Activated CD8-positive, alpha-beta memory T cell treated with anti-CD3 and anti-CD28 coated beads for 36 hours (primary cell): Measurements from ENCODE around the gene ELMOD2. TPM values are rescaled to one million over a fixed set of nuclear protein-coding genes. Genes with fewer than 3 reads are reported as not detected.
"Not testable (repeated sequence)": the region's sequence is repeated elsewhere in the genome, so short reads cannot be mapped to it uniquely, and the experiment has no call there.

Experiments
- CTCF ChIA-PET: fragments of 350-600 bp; sonication (Branson Sonifier 250); formaldehyde crosslinking; loops from one replicate; lab custom pipeline; 2021; ENCODE audit warnings: antibody characterized with exemption; lab: Charles Lee
- POLR2A ChIA-PET: fragments of 350-600 bp; sonication (Branson Sonifier 250); formaldehyde crosslinking; loops from one replicate; lab custom pipeline; 2021; ENCODE audit warnings: antibody characterized with exemption; lab: Charles Lee
- total RNA-seq, 2 experiments: library from RNA; stranded (reverse); gene quantifications; one replicate each; pipeline ENCODE4 v1.2.3, GENCODE V29; 2021

The ELMOD2 gene
- 10 to 100 TPM; 14.4 to 15.9 TPM for total RNA-seq

GRCh38 chr4:140523857-140524742, at the start of gene ELMOD2:
TSS of gene ELMOD2 (plus strand) at chr4:140524168. CDS start at chr4:140525429, 1,261 bp downstream.
- POLR2A ChIA-PET = interaction anchor here (0.6 to 1.6 kb wide), 2 partner anchors 151 to 568 kb away, joined by 3 to 6 read pairs; partner anchors contain the start of gene SCOC

GRCh38 chr4:140483445-140483844, 40.5 kb upstream of the ELMOD2 start:
- ChIA-PET POLR2A (no interaction called here), CTCF (no interaction called here)

More at GRCh38 chr4:140523857-140524742, at the start of gene ELMOD2:
- CTCF ChIA-PET = interaction anchor here (0.6 to 1.2 kb wide), 8 partner anchors 9 to 1346 kb away, joined by 3 to 4 read pairs (median 3); partner anchors contain the start of genes ELF2 and SCOC

GRCh38 chr4:140485939-140486338, 38.0 kb upstream of the ELMOD2 start:
- CTCF ChIA-PET = no interaction called here
- POLR2A ChIA-PET = no interaction called here

GRCh38 chr4:140497405-140497746, 26.6 kb upstream of the ELMOD2 start:
- CTCF ChIA-PET = no interaction called here
- POLR2A ChIA-PET = no interaction called here

- POLR2A ChIA-PET = no interaction called here
- CTCF ChIA-PET = interaction anchor here (1.0 kb wide), 1 partner anchor 138 kb away, joined by 4 read pairs; no protein-coding TSS in a partner anchor
These were observed 26.0 kb upstream of the ELMOD2 start, which contains the start of gene MGAT4D for GRCh38 chr4:140497747-140498636. TSS of gene MGAT4D (minus strand) at chr4:140498293. CDS start at chr4:140498222, 71 bp downstream.

GRCh38 chr4:140499391-140499790, 24.6 kb upstream of the ELMOD2 start:
- CTCF ChIA-PET = no interaction called here

GRCh38 chr4:140504261-140504660, 19.7 kb upstream of the ELMOD2 start:
- CTCF ChIA-PET = no interaction called here
- POLR2A ChIA-PET = no interaction called here

More at GRCh38 chr4:140499391-140499790, 24.6 kb upstream of the ELMOD2 start:
- POLR2A ChIA-PET = no interaction called here

- CTCF ChIA-PET, POLR2A ChIA-PET: not testable (repeated sequence)
These were observed 10.2 kb upstream of the ELMOD2 start for GRCh38 chr4:140513765-140514164.

GRCh38 chr4:140515423-140515822, 8.5 kb upstream of the ELMOD2 start:
- CTCF ChIA-PET = no interaction called here
- POLR2A ChIA-PET = no interaction called here

- ChIA-PET POLR2A (interaction anchor here (0.6 to 1.6 kb wide), 2 partner anchors 150 to 568 kb away, joined by 3 to 6 read pairs; partner anchors contain the start of gene SCOC), CTCF (interaction anchor here (0.6 to 1.0 kb wide), 4 partner anchors 38 to 1346 kb away, joined by 3 read pairs; partner anchors contain the start of gene ELF2)
These were observed 555 bp upstream of the ELMOD2 start for GRCh38 chr4:140523370-140523856.

GRCh38 chr4:140529434-140529833, 5.5 kb downstream of the ELMOD2 start:
- ChIA-PET CTCF (no interaction called here), POLR2A (no interaction called here)

GRCh38 chr4:140533951-140534480, 10.0 kb downstream of the ELMOD2 start:
- CTCF ChIA-PET = no interaction called here
- POLR2A ChIA-PET = no interaction called here

- POLR2A ChIA-PET = no interaction called here
- CTCF ChIA-PET = interaction anchor here (1.1 kb wide), 1 partner anchor 40 kb away, joined by 3 read pairs; no protein-coding TSS in a partner anchor
These were observed 32.6 kb downstream of the ELMOD2 start for GRCh38 chr4:140556372-140557085.

GRCh38 chr4:140557831-140558435, 34.0 kb downstream of the ELMOD2 start:
- ChIA-PET POLR2A (no interaction called here), CTCF (no interaction called here)

- ChIA-PET CTCF (interaction anchor here (0.9 kb wide), 1 partner anchor 12 kb away, joined by 3 read pairs; no protein-coding TSS in a partner anchor), POLR2A (no interaction called here)
These were observed 35.7 kb downstream of the ELMOD2 start for GRCh38 chr4:140559696-140560095.

GRCh38 chr4:140568507-140569306, 44.7 kb downstream of the ELMOD2 start, which contains the start of gene UCP1:
TSS of gene UCP1 (minus strand) at chr4:140568961. CDS start at chr4:140568729, 232 bp downstream.
- ChIA-PET CTCF (no interaction called here), POLR2A (no interaction called here)

- ChIA-PET CTCF (interaction anchor here (0.7 kb wide), 1 partner anchor 930 kb away, joined by 3 read pairs; no protein-coding TSS in a partner anchor), POLR2A (no interaction called here)
These were observed 45.3 kb downstream of the ELMOD2 start for GRCh38 chr4:140569307-140569638.
